Breast epithelium (tissue), 4 donors: ENCODE results near the gene PRKD2. TPM values are rescaled to one million over a fixed set of nuclear protein-coding genes. Genes with fewer than 3 reads are reported as not detected.
A peak's percentile ranks its signal among the peaks of the same experiment; 100 is the strongest.
"Not testable (repeated sequence)": the region's sequence is repeated elsewhere in the genome, so short reads cannot be mapped to it uniquely, and the experiment has no call there.

Source experiments
- DNase-seq, 2 donors: peaks; one replicate each; pipeline ENCODE4 v3.0.0-alpha.2; 2019; ENCODE audit warnings: low spot score in 2 of 2
- H3K27ac ChIP-seq, 2 donors: fragments of 200-600 bp; sonication (generic) in 1 of 2; one replicate each; pipeline ENCODE4 v1.5.1; 2016 to 2019; ENCODE audit warnings: mild to moderate bottlenecking in 1 of 2
- H3K27me3 ChIP-seq, 2 donors: fragments of 200-600 bp; sonication (generic) in 1 of 2; one replicate each; pipeline versions ENCODE4 v1.5.1 to v1.6.0; 2017 to 2019; ENCODE audit warnings: control low read depth in 1 of 2, mild to moderate bottlenecking in 1 of 2
- H3K36me3 ChIP-seq: fragments of 200-600 bp; one replicate; pipeline ENCODE4 v1.5.1; 2019
- H3K4me1 ChIP-seq, 2 donors: fragments of 200-600 bp; sonication (generic); one replicate each; pipeline ENCODE4 v1.5.1; 2016 to 2019; ENCODE audit warnings: control low read depth in 1 of 2
- H3K4me3 ChIP-seq, 3 donors: fragments of 200-600 bp; sonication (generic); 1 replicate in 2 of 3; 2 replicates in 1 of 3; pipeline ENCODE4 v1.5.1; 2016 to 2019; ENCODE audit warnings: mild to moderate bottlenecking in 3 of 3, moderate library complexity in 2 of 3
- H3K9me3 ChIP-seq, 2 donors: fragments of 200-600 bp; sonication (generic) in 1 of 2; one replicate each; pipeline ENCODE4 v1.5.1; 2016 to 2019; ENCODE audit warnings: control low read depth in 1 of 2
- POLR2A ChIP-seq: fragments of 450-650 bp; IDR thresholded peaks from one replicate; pipeline ENCODE4 v1.6.1; 2016; ENCODE audit warnings: antibody characterized with exemption, mild to moderate bottlenecking, moderate library complexity
- POLR2AphosphoS5 ChIP-seq, 3 donors: sonication (generic); formaldehyde crosslinking; IDR thresholded peaks; one replicate each; pipeline ENCODE4 v1.6.1; 2017; ENCODE audit warnings: antibody characterized with exemption in 3 of 3
- intact Hi-C: fragments of 100-400 bp; cut with DNase I; formaldehyde crosslinking; loops from one replicate; pipeline ENCODE4 v1.15.1; 2023; ENCODE audit warnings: low total_unique reads
- total RNA-seq, 3 donors: library from RNA; depleted of rRNA; stranded (reverse); fragments of >200 nt; gene quantifications; one replicate each; pipeline ENCODE4 v1.1.0, GENCODE V29; 2016
- TF ChIP-seq, protein P1 (sequence below), 3 donors: fragments of 450-650 bp; IDR thresholded peaks; one replicate each; pipeline ENCODE4 v1.5.1; 2016 to 2017; ENCODE audit warnings: antibody characterized with exemption in 3 of 3, mild to moderate bottlenecking in 3 of 3, moderate library complexity in 3 of 3

The PRKD2 gene
- total RNA-seq, 3 donors from 2014 or later, result 13.1 to 36.7 (median 25.5) TPM

DNA sequence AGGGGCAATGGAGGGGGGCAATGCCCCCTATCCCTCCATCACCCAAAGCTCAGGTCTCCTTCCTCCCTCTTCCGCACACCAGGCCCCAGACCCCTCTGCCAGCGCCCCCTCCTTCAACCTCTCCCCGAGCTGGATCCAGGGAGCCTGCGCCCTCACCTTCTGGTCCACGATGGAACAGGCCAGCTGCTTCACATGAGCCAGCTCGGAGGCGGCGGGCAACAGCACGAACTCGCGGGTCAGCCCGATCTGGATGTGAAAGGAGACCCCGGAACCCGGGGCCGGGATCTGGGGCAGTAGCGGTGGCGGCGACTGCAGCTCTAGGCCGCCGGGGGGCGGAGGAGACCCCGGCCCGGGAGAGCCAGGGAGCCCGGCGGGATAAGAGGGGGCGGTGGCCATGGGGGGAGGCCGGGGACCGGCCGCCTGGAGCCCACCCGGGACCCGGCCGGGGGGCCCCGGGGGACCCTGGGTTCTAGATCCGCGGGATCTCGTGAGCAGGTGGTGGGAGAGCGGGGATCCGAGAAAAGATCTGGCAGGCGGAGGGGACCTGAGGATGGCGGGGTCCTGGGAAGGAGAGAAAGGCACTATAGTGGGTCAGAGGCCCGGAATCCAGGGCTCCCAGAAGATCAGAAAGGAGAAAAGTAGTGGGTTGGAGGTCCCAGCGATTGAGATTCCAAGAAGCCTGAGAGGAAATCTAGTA lies 791 bp downstream of the PRKD2 start:
- Histone ChIP-seq H3K27me3 (no peaks in the 10 kb centered on the region), H3K27ac (peak overlapping the region; percentile 91 to 93)
- DNase-seq, result no peak

DNA sequence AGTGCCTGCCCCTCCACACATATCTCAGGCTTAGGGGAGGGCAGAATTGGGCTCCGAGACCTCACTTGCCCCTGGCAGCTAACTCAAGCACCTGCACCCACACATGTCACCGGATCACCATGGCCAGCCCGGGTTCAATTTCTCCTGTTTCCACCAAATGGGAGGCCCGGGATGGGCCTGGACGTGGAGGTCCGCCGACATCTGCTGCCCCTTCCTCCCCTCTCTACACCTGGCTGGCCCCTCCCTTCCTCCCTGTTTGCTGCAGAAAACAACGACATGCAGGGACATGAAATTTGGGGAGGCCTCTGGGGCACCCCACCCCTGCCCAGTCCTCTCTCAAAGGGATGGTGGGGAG lies 1.3 kb downstream of the PRKD2 start:
- H3K27ac ChIP-seq, result peak overlapping the region; percentile 91 to 93
- intact Hi-C loops, result no loop called here

More for the DNA sequence above, 791 bp downstream of the PRKD2 start:
- H3K36me3 ChIP-seq, result no peaks in the 10 kb centered on the region
- H3K4me3 ChIP-seq, result peak overlapping the region; percentile 74 to 99 (median 74)
- peaks cover 0 to 10% of the 10 kb centered on the region in 2 donors for H3K4me1 ChIP-seq
- TF ChIP-seq POLR2AphosphoS5 (IDR thresholded peaks at IDR 0.05), result no peak
- TF ChIP-seq, protein P1, sequence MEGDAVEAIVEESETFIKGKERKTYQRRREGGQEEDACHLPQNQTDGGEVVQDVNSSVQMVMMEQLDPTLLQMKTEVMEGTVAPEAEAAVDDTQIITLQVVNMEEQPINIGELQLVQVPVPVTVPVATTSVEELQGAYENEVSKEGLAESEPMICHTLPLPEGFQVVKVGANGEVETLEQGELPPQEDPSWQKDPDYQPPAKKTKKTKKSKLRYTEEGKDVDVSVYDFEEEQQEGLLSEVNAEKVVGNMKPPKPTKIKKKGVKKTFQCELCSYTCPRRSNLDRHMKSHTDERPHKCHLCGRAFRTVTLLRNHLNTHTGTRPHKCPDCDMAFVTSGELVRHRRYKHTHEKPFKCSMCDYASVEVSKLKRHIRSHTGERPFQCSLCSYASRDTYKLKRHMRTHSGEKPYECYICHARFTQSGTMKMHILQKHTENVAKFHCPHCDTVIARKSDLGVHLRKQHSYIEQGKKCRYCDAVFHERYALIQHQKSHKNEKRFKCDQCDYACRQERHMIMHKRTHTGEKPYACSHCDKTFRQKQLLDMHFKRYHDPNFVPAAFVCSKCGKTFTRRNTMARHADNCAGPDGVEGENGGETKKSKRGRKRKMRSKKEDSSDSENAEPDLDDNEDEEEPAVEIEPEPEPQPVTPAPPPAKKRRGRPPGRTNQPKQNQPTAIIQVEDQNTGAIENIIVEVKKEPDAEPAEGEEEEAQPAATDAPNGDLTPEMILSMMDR (IDR thresholded peaks at IDR 0.05), result no peak
- TF ChIP-seq POLR2A, result no peak
- H3K9me3 ChIP-seq, result no peaks in the 10 kb centered on the region
- intact Hi-C loops, result no loop called here

GRCh38 chr19:46714444-46715106 lies 2.3 kb downstream of the PRKD2 start:
- TF ChIP-seq, protein P1 (IDR thresholded peaks at IDR 0.05), result no peak
- TF ChIP-seq POLR2AphosphoS5 (IDR thresholded peaks at IDR 0.05) (peak in 1 of 3 donors; percentile 13), POLR2A (no peak)
- H3K4me1 ChIP-seq, result peaks cover 0 to 10% of the 10 kb centered on the region in 2 donors
- no peaks in the 10 kb centered on the region for H3K9me3 ChIP-seq
- H3K4me3 ChIP-seq, result peak overlapping the region; percentile 74 to 99 (median 74)
- no peaks in the 10 kb centered on the region for H3K36me3 ChIP-seq
- H3K27ac ChIP-seq, result peak overlapping the region; percentile 91 to 97
- H3K27me3 ChIP-seq, result no peaks in the 10 kb centered on the region
- peak in 1 of 2 donors; percentile 61 for DNase-seq
- intact Hi-C loops, result no loop called here

More for the DNA sequence above, 1.3 kb downstream of the PRKD2 start:
- peaks cover 0 to 10% of the 10 kb centered on the region in 2 donors for H3K4me1 ChIP-seq
- no peaks in the 10 kb centered on the region for H3K36me3 ChIP-seq
- no peaks in the 10 kb centered on the region for H3K27me3 ChIP-seq
- peak overlapping the region; percentile 74 to 99 (median 74) for H3K4me3 ChIP-seq
- TF ChIP-seq, protein P1 (IDR thresholded peaks at IDR 0.05), result no peak
- TF ChIP-seq POLR2AphosphoS5 (IDR thresholded peaks at IDR 0.05) (no peak), POLR2A (no peak)
- DNase-seq, result no peak
- H3K9me3 ChIP-seq, result no peaks in the 10 kb centered on the region

GRCh38 chr19:46713781-46714443 lies 3.0 kb downstream of the PRKD2 start:
- H3K36me3 ChIP-seq, result no peaks in the 10 kb centered on the region
- peaks cover 0 to 10% of the 10 kb centered on the region in 2 donors for H3K4me1 ChIP-seq
- H3K27me3 ChIP-seq, result no peaks in the 10 kb centered on the region
- TF ChIP-seq, protein P1 (IDR thresholded peaks at IDR 0.05), result no peak
- TF ChIP-seq POLR2AphosphoS5 (IDR thresholded peaks at IDR 0.05), result peak in 2 of 3 donors; percentile 9 to 54
- peak overlapping the region; percentile 91 to 97 for H3K27ac ChIP-seq
- H3K4me3 ChIP-seq, result peak overlapping the region; percentile 74 to 99 (median 74)
- peak; percentile 96 to 97 for DNase-seq
- intact Hi-C loops, result no loop called here
- no peaks in the 10 kb centered on the region for H3K9me3 ChIP-seq

DNA sequence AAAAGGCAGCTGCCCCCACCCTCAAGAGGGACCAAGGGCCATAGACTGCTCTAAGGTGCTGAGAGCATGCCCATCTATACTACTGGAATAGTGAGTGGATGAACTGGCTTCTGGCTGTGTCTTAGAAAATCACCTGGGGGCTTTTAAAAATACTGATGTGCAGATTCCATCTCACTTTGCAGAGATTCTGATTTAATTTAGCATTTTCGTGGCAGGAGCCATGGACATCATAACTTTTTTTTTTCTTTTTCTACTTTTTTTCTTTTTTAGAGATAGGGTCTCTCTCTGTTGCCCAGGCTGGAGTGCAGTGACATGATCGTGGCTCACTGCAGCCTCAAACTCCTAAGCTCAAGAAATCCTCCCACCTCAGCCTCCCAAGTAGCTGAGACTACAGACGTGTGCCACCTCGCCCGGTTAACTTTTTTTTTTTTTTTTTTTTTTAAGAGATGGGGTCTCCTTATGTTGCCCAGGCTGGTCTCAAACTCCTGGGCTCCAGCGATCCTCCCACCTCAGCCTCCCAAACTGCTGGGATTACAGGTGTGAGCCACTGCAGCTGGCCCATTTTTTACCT lies 4.1 kb downstream of the PRKD2 start:
- H3K36me3 ChIP-seq, DNase-seq, H3K9me3 ChIP-seq, H3K4me3 ChIP-seq, intact Hi-C loops, H3K27me3 ChIP-seq, H3K27ac ChIP-seq, H3K4me1 ChIP-seq: not testable (repeated sequence)
